OCI-LY1 (cell line): ENCODE measurements around the gene FAF1.

Source experiments
- EZH2 ChIP-seq: fragments of 200-600 bp; sonication (generic), shearing (Covaris generic); IDR thresholded peaks from 2 replicates; pipeline ENCODE4 v1.8.0; 2017; ENCODE audit warnings: borderline replicate concordance, mixed run types, mild to moderate bottlenecking, antibody characterized with exemption, low read length, moderate library complexity, mixed read lengths
- TF ChIP-seq, protein P1 (sequence below): fragments of 200-600 bp; sonication (generic), shearing (Covaris generic); IDR thresholded peaks from 2 replicates; pipeline ENCODE4 v1.5.1; 2017; ENCODE audit warnings: mild to moderate bottlenecking, antibody characterized with exemption, low read length, moderate library complexity, mixed read lengths

- TF ChIP-seq, protein P1, sequence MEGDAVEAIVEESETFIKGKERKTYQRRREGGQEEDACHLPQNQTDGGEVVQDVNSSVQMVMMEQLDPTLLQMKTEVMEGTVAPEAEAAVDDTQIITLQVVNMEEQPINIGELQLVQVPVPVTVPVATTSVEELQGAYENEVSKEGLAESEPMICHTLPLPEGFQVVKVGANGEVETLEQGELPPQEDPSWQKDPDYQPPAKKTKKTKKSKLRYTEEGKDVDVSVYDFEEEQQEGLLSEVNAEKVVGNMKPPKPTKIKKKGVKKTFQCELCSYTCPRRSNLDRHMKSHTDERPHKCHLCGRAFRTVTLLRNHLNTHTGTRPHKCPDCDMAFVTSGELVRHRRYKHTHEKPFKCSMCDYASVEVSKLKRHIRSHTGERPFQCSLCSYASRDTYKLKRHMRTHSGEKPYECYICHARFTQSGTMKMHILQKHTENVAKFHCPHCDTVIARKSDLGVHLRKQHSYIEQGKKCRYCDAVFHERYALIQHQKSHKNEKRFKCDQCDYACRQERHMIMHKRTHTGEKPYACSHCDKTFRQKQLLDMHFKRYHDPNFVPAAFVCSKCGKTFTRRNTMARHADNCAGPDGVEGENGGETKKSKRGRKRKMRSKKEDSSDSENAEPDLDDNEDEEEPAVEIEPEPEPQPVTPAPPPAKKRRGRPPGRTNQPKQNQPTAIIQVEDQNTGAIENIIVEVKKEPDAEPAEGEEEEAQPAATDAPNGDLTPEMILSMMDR, result peak; percentile 7; the same call in 1 of the 2 replicates
- TF ChIP-seq EZH2, result no peak
Measured at GRCh38 chr1:50968821-50969610, 8.9 kb upstream of the FAF1 start.
